Forelimb muscle (tissue), 1 donor: ENCODE data around the gene CHD2. TPM values are rescaled to one million over a fixed set of nuclear protein-coding genes. Genes with fewer than 3 reads are reported as not detected.
"Not testable (repeated sequence)": the region's sequence is repeated elsewhere in the genome, so short reads cannot be mapped to it uniquely, and the experiment has no call there.

Experiments used
- DNase-seq: peaks from one replicate; pipeline ENCODE4 v3.0.0-alpha.2; 2013; ENCODE audit warnings: low read depth
- polyA plus RNA-seq: library from polyadenylated mRNA; unstranded; fragments of 120-200 nt; gene quantifications from one replicate; pipeline ENCODE4 v1.2.1, GENCODE V29; 2013; ENCODE audit not compliant: insufficient read length

CHD2 gene
- polyA plus RNA-seq, 1 donor, result 57.2 TPM

DNA sequence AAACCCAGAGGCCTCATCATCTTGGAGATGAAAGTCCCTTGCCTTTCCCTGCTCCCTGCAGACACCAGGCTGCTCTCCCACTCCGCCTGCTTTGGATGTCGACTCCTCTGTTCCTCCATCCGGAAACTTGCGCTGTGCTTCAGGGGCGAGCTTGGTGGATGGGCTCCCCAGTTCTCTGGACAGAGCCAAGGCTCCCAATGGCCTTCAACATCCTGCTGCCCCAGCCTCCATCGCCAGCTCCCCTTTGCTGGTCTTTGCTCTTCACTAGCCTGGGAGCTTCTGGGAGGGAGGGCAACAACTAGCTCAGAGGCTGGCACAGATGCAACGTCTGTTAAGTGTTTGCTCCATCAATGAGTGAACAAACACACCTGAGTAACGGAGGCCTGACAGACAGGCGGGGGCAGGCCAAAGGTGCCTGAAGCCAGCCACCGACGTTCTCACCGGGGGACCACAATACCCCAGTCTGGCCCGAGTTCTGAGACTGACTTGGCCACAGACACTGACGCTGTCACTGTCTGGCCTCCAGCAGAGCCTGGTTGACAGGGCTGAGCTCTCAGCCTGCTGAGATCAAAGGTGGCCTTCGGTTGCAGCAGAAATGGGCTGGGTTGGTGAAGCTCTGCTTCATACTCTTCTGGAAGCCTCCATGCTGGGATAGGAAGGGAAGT is 149.9 kb downstream of the CHD2 start:
- no peak for DNase-seq

DNA sequence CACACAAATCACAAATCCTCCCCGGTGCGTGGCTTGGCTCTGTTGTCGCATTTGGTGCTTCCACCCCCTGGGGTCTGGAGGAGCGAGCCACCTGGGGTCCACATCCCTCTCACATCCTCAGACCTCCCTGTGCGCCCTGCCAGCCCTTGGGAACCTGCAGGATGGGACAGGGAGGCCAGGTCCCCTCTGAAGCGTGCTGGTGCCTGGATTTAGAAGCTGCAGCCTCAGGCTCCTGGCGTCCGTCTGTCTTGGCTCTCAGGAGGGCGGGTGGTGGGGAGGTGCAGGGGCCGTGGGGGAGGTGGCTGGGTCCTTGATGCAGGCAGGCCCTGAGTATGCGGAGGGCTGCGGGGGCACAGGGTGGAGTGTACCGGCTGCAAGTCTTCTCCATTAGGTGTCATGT is 150.5 kb downstream of the CHD2 start:
- DNase-seq, result no peak

DNA sequence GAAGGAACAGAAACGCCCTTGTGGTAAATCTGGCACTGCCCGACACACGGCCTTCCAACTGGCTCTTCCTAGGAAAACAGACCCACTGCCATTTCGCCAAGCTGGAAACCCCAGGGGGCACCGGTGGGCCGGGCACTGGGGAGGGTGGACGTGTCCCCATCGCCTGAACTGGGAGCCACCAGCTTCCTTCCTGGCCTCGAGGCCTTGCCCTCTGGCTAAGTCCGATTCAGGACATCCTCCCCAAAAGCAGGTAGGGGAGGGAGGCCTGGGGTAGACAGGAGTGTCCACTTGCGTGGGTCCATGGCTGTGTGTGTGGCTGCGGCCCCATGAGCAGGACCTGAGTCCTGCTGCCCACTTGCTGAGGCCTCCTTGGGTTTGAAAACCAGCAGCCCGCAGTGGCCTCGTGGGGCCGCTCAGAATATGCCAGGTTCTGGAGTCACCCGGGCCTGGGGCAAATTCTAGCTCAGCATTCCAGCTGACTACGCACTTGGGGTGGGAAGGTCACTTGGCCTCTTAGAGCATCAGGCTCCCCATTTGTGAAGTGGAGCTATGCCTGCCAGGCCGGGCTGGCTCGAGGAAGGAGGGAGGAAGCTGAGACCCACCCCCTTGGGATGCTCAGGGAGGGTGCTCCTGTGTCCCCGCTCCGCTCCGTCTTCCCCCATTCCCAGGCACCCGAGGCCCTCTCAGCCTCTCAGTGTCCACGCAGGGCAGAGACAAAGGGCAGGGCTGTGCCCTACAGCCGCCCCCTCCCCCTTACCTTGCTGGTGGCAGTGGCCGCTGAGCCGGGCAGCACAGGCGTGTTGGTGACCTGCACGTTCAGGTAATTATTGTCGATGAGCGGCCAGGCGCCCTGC is 151.3 kb downstream of the CHD2 start:
- no peak for DNase-seq

DNA sequence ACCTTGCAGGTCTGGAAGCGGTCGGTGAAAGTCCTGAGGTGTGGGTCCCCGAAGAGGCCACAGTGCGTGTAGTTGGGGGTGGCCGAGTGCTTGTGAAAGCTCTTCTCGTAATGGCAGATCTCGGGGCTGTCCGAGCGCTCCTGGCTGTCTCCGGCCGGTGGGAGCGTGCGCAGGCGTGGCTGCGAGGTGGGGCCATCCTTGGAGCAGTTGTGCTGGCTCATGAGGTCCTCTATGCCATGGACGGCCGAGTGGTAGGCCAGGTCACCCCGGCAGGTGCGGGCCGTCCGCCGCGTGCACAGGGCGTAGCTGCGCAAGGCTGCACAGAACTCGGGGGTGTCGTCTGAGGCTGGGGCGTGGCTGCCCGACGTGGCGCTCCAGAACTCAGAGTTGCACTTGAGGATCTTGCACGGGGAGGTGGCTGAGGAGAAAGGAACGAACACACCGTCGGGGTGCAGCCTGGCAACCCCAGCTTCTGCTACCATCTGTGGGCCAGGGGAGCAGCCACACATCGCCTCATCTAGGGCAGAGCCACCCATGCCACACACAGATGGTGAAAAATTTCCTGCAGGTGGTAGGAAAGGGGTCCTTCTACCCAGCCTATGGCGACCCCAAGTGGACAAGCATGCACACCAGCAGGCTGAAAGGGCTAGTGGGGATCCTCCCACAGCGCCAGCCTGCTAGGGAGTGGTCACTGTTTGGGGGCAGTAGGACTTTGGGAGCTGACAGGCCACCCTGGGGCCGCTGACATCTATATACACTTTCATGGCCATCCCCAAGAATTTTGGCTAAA is 152.2 kb downstream of the CHD2 start:
- no peak for DNase-seq

DNA sequence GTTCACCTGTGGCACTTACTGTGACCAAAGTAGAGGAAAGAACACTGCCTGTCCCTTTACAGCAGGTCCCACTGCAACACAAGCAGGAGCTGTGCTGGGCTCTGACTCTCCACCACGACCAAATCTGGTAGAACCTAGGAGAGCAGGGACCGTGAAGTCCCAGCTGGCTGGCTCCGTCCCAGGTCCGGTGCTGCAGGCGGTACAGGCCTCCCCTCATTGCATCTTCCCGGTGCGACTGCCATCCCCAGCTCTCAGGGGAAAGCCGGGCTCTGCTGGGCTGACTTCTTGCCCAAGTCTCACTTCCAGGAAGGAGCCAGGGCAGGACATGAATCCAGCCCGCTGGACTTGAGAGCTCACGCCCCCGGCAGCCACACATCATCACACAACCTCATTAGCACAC is 155.1 kb downstream of the CHD2 start:
- DNase-seq, result no peak

DNA sequence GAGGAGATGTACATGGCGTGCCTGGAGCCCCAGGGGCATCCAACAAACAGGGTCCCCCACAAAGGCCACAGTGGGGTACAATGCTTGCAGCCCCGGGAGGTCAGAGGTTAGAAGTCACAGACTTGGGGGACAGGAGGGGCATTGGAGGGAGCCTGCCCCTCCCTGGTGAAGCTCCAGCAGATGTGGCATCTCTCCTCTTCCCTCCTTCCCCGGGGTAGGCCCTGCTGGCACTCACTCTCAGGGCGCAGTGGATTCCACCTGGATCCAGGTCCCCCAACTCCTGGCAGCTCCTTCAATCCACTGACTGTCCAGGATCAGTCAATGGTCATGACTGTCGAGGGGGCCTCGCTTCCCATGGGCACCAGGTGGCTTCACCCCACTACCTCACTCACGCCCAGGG is 156.7 kb downstream of the CHD2 start:
- no peak for DNase-seq

DNA sequence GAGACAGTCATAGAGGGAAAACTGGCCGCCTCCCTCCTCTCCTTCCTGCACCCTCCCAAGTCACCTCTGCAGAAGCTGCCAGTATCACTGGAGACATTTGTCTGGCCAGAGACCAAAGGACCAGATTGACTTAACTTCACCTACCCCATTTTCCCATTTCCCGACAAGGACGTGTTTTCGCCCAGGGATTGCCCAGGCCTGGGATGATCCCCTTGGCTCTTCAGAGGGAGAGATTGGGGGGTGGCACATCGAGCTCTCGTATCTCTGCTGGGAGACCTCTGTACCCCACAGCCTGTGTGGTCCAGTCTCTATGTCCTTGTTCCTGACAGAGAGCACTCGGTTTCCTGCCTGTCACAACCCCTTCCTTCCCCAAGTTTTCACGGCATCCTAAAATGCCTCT is 157.5 kb downstream of the CHD2 start:
- no peak for DNase-seq

DNA sequence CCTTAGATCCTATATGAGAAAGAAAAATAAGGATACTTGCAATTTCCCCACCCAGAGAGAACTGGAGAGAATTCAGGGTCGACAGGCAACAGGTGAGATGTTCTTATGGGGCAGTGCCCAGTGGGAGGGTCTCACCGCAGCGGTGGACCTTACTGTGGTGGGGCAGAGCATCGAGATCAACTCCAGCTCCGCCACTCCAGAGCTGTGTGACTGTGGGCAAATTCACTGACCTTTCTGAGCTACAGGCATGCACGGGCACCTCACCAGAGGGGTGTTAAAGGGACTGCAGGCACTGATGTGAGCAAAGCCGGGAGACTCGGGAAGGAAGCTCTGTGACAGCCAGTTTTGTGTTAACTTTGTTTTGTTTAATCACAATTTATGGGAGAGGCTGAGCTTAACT is 158.0 kb downstream of the CHD2 start:
- DNase-seq, result no peak

DNA sequence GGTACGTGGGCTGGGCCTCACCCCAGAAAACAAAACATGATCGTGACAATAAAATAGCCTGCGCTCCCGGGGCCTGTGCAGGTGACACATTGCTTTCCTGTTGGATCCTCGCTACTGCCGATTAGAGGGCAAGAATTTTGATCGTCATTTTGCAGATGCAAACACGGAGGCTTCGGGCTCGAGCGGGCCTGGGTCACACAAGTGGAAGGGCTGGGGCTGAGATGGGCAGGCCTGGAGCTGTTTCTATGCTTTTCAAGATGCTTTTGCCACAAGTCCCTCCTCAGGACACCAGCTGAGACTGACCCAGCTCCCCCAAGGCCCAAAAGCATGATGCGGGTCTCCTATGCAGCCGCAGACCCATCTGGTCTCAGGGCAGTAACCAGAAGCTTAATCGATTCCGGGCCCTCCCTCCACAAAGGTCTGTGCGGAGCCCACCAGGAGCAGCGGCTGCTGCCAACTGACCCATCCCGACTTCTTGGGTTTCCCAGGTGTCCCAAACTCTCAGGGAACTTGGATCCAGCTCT is 158.8 kb downstream of the CHD2 start:
- no peak for DNase-seq

DNA sequence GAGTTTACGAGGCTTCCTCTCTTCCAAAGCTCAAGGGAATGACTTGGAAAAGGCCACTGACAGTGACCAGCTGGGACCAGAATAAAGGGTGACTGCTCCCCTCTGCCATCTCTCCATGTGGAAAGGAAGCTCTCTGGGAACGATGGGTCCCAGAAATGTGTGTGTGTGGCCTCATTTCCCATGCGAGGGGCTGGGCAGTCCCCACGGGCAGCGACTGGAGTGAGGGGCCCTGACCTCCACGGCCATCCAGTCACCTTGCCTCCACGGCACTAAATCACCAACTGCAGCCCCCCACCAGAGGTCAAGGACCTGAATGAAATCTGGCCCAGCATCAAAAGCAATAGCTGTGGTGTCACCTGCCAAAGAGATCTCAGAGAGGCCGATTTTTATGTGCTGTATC is 159.3 kb downstream of the CHD2 start:
- no peak for DNase-seq

DNA sequence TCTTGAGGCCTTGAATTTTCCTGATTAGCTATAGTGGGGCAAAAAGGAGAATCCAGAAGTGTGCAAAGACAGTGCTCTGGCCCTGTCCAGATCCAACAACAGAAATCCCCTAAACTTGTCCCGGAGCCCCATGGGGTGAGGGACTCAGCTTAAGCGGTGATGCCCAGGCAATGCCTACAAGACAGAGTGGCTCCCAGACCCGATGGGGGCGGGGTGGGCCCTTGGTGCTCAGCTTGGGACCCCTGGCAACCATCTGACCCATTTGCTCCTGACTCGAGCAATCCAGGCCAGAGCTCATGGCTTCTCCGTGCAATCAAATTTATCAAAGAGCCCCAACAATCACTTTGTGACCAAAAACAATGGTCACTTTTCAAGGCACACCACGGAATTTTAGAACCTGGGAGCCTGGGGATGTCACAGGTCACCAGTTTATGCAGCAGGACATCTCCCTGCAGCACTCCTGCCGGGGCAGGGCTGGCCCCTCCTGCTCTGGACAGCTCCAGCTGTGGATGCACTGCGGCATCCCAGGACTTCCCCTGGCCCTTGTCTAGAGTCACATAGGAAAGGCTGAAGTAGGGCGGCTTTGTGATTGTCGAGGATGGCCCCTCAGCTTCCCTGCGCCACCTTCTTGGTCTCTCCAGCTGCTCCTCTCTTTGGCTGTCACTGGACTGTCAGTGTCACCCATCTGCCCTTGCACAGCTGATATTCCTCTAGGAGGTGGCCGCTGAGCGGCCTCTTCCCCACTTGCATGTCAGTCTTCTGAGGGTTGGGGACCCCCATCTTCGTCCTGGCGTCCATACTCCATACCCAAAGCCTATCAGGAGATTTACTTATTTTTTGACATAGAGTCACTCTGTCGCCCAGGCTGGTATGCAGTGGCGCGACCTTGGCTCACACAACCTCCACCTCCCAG is 160.5 kb downstream of the CHD2 start:
- DNase-seq, result no peak

DNA sequence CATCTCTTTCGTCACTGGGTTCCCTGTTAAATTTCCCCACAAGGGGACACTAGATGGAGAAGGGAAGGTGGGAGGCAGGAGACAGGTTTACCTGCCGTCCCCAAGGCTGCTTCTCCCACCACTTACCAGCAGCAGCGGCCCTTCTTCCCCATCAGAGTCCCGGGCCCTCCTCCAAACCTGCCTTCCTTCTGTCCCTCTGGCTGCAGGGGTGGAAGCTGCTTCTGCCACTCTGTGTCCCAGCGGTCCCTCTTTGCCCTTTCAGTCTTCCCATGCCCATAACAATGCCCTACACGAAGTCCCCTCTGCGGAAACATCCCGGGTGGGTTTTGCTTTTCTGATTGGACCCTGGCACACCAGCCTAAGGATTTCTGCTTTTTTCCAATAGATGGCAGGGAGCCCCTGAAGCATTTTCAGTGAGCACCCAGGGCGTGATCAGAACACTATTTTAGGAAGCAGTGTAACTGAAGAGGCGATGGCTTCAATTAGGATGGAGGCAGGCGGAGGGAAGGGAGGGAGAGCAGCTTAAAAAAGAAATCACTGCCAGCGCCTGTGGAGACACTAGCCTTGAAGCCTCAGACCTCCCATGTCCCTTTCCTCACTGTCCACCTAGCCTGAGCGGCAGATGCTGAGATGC is 162.6 kb downstream of the CHD2 start:
- not testable (repeated sequence) for DNase-seq

DNA sequence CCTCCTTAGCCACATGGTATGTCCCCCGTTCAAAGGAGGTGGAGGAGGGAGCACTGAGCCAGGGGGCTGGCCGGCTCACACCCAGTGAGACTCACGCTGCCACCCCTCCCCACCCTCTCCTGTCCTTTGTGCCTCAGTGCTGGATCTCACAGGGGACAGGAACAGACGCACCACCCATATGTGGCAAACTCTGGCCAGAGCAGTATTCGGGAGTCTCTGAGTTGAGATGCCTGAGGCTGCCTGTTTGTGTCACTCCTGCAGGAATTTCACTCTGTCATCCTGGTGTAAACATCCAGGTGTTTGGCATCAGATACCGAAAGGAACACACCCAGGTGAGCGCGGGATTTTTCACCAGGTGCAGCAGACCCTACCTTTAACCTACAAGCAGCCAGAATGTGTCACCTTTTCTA is 163.1 kb downstream of the CHD2 start:
- DNase-seq, result no peak

DNA sequence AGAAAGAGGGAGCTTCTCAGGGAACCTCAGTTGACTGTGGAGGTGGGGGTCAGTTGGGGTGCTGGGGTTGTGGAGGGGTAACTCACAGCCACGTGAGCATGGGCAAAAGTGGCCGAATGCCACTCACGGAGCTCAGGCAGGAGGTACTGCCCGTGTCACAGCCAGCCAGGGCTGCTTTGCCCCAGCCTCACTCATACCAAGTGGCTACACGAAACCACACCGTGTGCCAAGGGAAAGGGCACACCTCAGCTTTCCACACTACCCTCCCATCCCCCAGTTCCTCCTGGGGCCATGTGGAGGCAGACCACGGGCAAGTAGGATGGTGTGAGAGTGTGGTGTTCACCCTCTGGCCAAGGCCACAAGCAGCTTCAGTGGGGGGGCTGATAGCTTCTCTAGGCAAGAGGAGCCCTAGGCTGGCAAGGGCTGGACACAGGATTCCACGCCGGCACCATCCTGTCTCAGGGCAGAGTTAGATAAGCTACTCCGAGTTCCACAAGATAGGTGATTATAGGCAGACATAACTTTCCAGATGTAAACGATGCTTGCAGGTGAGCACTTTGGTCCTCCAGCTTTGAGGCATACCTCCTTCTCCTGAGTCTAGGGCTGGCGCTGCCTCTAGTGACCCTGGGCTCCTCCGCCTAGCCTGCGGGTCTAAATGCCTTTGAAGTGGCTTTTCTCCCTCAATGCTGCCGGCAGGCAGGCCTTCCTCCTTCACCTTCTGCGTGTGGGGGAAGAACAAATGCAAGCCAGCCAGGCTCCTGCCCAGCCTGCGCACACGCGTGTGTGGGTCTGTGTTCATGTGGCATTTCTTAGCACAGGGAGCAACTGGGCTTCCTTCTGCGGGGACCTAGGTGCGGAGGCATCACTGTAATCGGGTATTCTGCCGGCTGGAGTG is 163.9 kb downstream of the CHD2 start:
- no peak for DNase-seq

DNA sequence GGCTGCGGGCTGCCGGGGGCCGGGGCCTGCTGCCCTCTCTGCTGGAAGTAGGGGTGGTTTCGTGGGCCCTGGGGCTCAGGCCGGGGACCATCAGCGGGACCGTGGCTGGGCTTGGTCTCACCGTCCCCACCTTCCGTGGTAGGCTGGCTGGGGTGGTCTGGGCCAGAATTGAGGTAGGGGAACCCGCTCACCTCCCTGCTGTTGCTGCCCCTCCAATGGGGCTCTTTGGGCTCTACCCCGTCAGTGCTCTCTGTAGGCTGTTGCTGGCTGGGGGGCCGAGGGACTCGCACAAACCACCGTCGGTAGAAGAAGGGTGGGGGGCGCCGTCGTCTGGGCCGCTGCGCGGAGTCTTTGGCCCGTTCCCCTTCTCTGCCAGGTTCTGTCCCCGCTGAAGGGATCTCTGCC is 165.5 kb downstream of the CHD2 start:
- DNase-seq, result no peak

DNA sequence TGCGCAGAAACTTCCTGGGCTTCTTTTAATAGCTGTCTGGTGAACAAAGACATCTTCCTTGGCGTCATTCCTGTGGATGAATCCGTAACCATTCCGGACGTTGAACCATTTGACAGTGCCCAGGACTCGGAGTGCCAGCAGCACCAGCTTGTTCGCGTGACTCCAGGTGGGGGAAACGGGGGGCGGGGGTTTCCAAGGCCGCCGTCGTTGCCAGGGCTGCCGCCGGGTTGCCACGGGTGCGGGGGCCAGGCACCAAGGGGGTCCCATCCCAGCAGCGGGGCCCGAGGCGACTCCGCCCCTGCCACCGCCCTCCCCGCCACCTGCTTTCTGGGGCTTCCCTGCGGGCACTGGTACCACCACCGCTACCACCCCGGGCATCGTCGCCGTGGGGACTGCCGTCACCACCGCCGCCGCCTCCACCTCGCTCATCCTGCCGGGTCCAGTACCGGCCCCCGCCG is 166.1 kb downstream of the CHD2 start:
- DNase-seq, result no peak

DNA sequence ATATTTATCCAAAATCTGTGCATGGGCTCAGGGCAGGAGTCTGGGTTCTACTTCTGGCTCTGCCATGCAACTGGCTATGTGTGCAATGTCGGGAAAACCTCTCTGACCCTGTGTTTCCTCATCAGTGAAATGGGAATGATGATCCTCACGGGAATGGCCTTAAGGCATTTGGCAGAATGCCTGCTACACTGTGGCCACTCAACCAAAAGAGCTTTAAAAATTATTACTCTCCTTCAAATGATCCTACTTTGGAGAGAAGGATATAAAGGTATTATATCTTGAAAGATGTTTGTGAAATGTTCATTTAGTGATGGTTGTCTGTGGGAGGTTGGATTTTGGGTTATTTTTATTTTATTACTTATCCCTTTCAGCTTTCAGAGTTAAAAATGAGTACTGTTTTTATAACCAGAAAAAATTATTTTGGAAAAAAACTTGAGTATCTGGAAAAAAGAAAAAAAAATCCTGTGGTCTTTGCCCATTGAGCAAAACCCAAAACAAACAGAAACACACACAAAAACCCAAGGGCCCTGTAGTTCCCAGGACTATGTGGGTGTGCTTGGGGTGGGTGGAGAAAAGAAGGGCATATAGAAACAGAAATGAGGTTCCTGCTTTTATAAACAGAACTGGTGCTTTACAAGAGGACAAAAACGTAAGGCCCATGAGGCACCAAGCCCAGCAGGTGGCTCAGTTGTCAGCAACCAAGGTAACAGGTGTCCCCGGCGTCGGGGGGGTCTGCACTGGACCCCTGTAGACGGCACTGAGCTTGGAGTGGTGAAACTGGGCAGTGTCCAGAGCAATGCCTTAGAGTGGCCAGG is 166.9 kb downstream of the CHD2 start:
- no peak for DNase-seq

DNA sequence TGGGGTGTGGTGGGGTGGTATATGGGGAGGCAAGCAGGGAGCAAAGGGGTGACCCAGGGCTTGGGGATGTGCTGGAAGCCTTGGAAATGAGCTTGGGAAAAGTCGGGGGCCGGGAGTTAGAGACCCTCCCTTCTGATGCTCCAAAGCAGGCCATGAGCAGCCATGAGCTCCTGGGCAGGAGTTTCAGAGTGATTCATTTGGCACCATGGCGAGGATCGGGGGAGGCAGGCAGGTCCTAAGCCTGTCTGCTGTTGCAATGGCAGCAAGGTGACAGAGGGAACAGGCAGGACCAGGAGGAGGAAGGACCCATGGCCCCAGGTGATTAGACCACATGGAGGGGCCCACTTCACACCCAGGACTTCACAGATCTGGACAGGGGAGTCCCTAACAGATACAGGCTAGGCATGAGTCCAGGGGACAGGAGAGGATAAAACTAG is 167.5 kb downstream of the CHD2 start:
- no peak for DNase-seq
